ENCODE results near the gene POSTN.

DNA sequence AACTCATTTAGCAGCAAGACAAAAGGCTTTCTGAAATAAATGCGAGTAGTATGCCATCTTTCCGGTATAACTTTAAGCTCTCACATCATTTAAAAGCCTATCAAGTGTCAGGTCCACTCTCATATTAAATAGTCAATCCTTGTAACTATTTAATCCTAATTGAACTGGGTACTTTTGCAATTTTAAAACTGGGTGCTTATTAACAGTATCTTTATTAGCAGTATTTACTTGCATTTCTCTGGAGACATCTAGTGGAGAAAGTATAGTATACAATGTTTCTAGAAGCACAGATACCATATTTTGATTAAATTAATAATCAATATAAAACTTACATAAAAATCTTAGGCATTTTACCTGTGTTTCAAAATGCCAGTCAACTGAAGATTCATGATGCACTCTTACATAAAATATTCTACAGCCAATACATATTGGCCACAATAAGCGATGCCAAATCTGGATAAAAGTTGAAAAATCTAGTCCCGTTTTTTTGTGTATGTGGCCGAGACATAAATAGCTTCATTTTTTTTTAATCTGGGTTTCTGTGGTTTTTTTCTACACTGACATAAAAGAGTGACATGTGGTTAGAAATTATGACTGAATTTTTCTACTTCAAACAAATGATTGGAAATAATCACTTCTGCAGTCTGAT is 4.3 kb upstream of the POSTN start:
- TF ChIP-seq, protein P1, sequence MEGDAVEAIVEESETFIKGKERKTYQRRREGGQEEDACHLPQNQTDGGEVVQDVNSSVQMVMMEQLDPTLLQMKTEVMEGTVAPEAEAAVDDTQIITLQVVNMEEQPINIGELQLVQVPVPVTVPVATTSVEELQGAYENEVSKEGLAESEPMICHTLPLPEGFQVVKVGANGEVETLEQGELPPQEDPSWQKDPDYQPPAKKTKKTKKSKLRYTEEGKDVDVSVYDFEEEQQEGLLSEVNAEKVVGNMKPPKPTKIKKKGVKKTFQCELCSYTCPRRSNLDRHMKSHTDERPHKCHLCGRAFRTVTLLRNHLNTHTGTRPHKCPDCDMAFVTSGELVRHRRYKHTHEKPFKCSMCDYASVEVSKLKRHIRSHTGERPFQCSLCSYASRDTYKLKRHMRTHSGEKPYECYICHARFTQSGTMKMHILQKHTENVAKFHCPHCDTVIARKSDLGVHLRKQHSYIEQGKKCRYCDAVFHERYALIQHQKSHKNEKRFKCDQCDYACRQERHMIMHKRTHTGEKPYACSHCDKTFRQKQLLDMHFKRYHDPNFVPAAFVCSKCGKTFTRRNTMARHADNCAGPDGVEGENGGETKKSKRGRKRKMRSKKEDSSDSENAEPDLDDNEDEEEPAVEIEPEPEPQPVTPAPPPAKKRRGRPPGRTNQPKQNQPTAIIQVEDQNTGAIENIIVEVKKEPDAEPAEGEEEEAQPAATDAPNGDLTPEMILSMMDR (IDR thresholded peaks at IDR 0.05) = peak in 4 of 5 experiments; percentile 24 to 44 (median 34)
- TF ChIP-seq POLR2AphosphoS5 (IDR thresholded peaks at IDR 0.05) (no peak), POLR2A (IDR thresholded peaks at IDR 0.05) (no peak)
